HG03139 (cell line): ENCODE measurements around the gene EIF4A2.
"Not testable (repeated sequence)": the region's sequence is repeated elsewhere in the genome, so short reads cannot be mapped to it uniquely, and the experiment has no call there.

Source experiments
- ATAC-seq: cut with Tn5 transposase; IDR thresholded peaks from one replicate; pipeline ENCODE4 v1.9.1; 2021; ENCODE audit not compliant: unreplicated experiment

EIF4A2 gene

GRCh38 chr3:186818516-186818915, 35.1 kb downstream of the EIF4A2 start:
- no peak for ATAC-seq

DNA sequence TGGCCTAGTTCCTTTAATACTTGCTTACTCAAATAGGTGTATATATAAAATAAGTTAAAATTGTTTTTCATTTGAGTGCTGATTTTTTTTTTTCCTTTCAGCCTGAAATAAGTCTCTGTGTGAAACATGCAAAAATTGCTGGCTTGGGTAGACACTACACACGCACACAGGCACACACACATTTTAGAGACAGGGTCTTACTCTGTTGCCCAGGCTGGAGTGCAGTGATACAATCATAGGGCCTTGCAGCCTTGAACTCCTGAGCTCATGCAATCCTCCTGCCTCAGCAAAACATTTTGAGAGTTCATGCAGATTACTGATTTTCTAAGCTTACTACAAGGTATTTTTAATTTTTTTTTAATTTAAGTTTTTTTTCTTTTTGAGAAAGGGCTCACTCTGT, 35.6 kb downstream of the EIF4A2 start:
- ATAC-seq = no peak

GRCh38 chr3:186821429-186822387, 38.3 kb downstream of the EIF4A2 start:
- no peak for ATAC-seq

- ATAC-seq = not testable (repeated sequence)
Measured at GRCh38 chr3:186822388-186822759, 39.0 kb downstream of the EIF4A2 start.

GRCh38 chr3:186823386-186823785, 40.0 kb downstream of the EIF4A2 start:
- no peak for ATAC-seq

DNA sequence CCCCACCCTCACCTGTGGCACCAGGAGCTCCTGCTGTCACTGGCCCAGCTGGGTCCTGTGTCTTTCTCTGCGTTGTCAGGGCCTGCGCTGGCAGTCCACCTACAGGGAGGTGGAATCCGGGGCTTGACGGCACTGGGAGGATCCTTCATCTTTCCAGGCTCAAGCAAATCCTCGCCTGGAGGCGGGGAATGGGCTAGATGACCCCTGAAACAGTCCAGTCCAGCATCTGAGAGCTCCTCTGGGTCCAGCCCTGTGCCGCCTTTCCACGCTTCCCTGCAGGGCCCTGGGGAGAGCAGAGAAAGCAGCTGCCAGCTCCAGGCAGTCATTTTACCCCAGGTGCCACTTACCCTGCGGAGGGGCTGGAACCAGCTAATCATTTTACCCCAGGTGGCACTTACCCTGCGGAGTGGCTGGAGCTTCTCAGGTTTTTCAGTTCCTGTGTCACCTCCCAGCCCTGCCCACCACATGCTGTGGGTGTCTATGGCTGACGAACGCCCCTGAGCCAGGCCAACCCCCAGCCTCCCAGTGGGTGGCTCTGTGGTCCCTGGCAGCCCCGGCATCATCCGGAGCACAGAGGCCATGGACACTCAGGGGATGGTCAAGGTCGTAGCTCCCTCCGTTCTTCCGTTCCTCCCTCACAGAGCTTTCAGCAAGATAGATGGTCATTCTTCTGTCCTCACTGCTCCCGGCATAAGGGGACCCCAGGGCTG, 41.2 kb downstream of the EIF4A2 start:
- no peak for ATAC-seq

- no peak for ATAC-seq
Measured at GRCh38 chr3:186825294-186825821, 42.0 kb downstream of the EIF4A2 start.

DNA sequence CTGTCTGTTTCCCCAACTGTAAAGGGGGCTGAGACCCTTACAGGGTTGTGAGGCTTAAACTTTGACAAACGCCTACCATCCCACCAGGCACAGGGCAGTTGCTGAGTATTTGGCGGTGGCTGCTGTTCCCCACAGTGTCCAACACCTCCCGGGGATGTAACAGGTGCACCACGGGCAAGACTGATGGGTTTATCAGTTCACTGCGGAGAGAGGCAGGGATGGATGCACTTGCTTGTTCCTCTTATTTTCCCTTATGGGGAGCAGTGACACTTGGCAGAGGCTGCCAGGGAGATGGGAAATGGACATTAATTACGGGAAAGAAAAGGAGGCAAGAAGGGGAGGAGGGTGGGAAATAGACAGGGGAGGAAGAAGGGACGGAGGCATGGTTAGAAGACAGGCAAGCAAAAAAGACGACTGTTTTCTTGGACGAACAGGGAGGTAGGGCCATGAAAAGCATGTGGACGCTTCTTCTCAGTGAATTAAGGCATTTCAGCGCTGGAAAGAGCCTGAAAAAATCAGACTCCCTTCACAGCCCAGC, 42.6 kb downstream of the EIF4A2 start:
- ATAC-seq = no peak

DNA sequence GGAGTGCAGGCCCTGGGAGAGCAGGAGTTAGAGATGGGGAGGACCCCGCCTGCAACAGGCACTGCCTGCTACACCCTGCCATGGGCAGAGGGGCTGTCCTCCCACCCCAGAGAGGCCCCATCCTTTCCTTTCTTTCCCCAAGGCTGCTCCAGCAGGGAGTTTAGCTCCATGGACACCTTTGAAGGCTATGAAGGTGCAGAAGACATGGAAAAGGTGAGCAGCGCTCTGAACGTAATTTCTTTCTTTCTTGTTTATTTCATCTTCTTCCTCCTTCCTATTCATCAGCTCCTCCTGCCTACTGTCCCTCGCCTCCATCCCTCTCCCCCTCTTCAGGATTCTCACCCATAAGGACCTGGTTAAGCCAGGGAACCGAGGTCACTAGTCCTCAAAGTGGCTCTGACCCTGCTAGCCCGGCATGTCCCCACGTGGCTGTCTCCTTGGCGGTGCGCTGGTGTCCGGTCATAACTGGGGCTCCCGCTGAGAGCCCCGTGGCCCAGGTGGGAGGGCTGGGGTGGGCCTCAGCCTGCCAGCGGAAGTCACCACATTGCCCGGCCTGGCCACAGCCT, 43.1 kb downstream of the EIF4A2 start:
- ATAC-seq = no peak

DNA sequence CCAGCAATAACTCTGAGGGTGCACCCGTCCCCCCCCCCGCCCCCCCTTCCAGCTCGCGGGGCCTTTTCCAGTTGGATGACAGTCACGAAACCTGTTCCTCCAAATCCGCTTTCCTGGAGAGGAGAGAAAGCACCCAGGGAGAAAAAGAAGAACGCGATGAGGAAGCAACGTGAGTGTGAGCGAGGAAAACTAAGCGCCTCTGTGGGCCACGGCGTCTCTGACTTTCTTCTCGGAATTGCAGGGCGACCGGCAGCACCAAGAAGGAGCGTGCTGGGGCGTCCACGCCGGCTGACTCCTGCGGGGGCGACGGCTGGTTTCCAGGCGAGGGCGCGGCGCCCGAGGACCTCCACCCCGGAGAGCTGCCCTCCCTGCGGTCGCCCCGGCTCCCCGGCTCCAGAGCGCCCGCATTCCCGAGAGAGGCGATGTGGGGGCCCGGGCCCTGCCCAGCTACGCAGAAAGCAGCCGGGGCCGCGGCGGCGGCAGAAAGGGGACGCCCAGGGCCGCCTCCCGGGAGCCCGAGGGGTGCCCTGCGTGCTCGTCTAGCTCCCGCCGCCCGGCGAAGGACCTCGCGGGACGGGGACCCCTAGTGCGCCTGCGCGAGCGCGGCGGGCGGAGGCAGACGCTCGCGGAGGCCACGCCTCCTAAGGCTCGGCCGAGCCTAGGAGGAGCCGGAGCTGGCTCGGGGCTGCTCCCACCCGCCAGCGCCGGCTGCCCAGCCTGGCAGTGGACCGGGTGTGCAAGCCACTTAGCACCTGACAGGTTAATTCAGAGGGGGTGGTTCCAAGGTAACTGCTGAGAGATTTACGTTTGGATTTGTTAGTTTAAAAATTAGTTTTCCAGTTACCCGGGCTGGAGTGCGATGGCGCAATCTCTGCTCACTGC, 43.8 kb downstream of the EIF4A2 start:
- peak; percentile 96 for ATAC-seq

- no peak for ATAC-seq
Measured at GRCh38 chr3:186828340-186828739, 45.0 kb downstream of the EIF4A2 start.

GRCh38 chr3:186831798-186832197, 48.4 kb downstream of the EIF4A2 start:
- ATAC-seq = no peak

DNA sequence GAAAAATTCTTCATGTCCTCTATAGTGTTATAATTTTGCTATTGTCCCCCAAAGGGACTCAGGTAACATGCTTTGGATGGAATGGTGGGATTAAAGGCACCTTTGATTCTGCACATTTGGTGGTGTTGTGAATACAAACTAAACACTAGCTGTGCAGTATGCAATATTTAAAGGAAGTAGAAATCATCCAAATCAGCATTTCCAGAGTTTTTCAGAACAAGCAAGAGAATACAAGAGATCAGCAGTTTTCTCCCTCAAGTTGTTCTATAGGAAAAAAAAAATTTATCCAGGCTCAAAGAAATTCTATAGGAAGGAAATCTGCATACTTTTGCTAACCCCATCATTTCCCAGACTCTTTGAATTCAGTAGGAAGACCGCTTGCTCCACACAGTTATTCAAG, 48.9 kb downstream of the EIF4A2 start:
- no peak for ATAC-seq
